ENCODE measurements around the gene PRKD3. TPM values are rescaled to one million over a fixed set of nuclear protein-coding genes. Genes with fewer than 3 reads are reported as not detected.

Gene PRKD3
- total and polyA plus RNA-seq, 4 experiments from 2014 or later = 20.4 to 37.7 (median 28.6) TPM

DNA sequence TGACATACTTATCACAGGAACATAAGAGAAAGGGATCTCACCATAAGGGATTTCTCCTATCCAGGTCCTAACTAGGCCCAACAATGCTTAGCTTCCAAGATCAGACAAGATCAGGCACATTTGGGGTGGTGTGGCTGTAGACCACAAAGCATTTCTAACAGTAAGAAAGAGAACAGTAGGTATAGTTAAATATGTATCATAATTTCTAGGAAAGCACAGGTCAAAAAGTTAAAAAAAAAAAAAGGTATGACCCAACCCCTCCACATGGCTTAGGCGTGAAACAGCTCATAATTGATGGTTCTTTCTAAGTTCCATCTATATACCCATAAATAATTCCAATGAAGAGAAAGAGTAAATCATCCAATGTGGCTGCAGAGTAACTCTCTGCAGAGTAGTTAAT lies 6.9 kb downstream of the PRKD3 start:
- POLR2A ChIA-PET (ENCODE audit: partially characterized antibody) = no interaction called here
- no peaks in the 10 kb centered on the region for H3K36me3 ChIP-seq (ENCODE audit: insufficient read depth, low read length)
- no peaks in the 10 kb centered on the region for H3K27me3 Mint-ChIP-seq
- no peak overlapping the region for H3K27ac Mint-ChIP-seq
- H3K4me1 Mint-ChIP-seq = peaks cover 32 to 72% (median 50%) of the 10 kb centered on the region in 4 donors
- H3K36me3 Mint-ChIP-seq = peaks cover 8 to 14% of the 10 kb centered on the region in 2 donors
- intact Hi-C loops (cut with micrococcal nuclease) = no loop called here
- H3K27ac ChIP-seq (ENCODE audit: low read depth, low read length) = no peak overlapping the region
- H3K9me3 ChIP-seq (ENCODE audit: control insufficient read depth in 1 of 2, low read length in 2 of 2) = no peaks in the 10 kb centered on the region
- H3K4me1 ChIP-seq (ENCODE audit: insufficient read depth, low read length) = peaks cover 18% of the 10 kb centered on the region
- H3K4me3 Mint-ChIP-seq = no peak overlapping the region
- no peaks in the 10 kb centered on the region for H3K27me3 ChIP-seq (ENCODE audit: insufficient read depth, low read length)
- CTCF ChIA-PET (ENCODE audit: partially characterized antibody) = interaction anchor here (1.0 to 1.1 kb wide), 2 partner anchors 78 to 560 kb away, joined by 3 read pairs; no protein-coding TSS in a partner anchor
- DNase-seq = no peak
- no peak overlapping the region for H3K4me3 ChIP-seq (ENCODE audit: low read length in 2 of 2)
- H3K9me3 Mint-ChIP-seq = no peaks in the 10 kb centered on the region

DNA sequence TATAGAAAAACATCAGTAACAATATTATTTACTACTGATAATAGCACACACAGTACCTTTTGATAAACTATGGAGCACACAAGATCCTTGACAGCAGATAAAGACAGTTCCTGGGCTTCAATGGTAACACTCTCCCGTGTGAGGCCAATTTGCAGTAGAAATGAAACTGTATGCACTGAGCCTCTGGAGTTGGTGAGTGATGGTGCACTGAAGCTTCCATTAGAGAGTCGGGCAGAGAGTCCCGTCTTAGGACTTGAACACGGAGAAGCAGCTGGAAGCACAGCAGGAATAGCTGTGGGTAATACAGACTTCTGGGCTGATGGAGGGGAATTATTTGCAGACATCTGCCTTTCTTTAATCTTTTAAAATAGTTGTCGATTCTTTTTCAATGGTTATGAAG lies 8.5 kb downstream of the PRKD3 start:
- ChIA-PET CTCF (ENCODE audit: partially characterized antibody) (no interaction called here), POLR2A (ENCODE audit: partially characterized antibody) (interaction anchor here (3.6 kb wide), 1 partner anchor 8 kb away, joined by 15 read pairs; the partner anchor contains the start of gene PRKD3)
- H3K27ac Mint-ChIP-seq = no peak overlapping the region
- no peak overlapping the region for H3K4me3 ChIP-seq (ENCODE audit: low read length in 2 of 2)
- H3K9me3 Mint-ChIP-seq = no peaks in the 10 kb centered on the region
- no peak for DNase-seq
- intact Hi-C loops (cut with micrococcal nuclease) = no loop called here
- H3K9me3 ChIP-seq (ENCODE audit: control insufficient read depth in 1 of 2, low read length in 2 of 2) = no peaks in the 10 kb centered on the region
- peak overlapping the region in 2 of 8 donors; percentile 22 to 30 for H3K4me3 Mint-ChIP-seq
- H3K4me1 Mint-ChIP-seq = peaks cover 29 to 70% (median 51%) of the 10 kb centered on the region in 4 donors
- H3K36me3 ChIP-seq (ENCODE audit: insufficient read depth, low read length) = no peaks in the 10 kb centered on the region
- H3K27ac ChIP-seq (ENCODE audit: low read depth, low read length) = no peak overlapping the region
- H3K4me1 ChIP-seq (ENCODE audit: insufficient read depth, low read length) = peaks cover 15% of the 10 kb centered on the region
- H3K27me3 Mint-ChIP-seq = no peaks in the 10 kb centered on the region
- H3K36me3 Mint-ChIP-seq = peaks cover 8 to 14% of the 10 kb centered on the region in 2 donors
- H3K27me3 ChIP-seq (ENCODE audit: insufficient read depth, low read length) = no peaks in the 10 kb centered on the region

DNA sequence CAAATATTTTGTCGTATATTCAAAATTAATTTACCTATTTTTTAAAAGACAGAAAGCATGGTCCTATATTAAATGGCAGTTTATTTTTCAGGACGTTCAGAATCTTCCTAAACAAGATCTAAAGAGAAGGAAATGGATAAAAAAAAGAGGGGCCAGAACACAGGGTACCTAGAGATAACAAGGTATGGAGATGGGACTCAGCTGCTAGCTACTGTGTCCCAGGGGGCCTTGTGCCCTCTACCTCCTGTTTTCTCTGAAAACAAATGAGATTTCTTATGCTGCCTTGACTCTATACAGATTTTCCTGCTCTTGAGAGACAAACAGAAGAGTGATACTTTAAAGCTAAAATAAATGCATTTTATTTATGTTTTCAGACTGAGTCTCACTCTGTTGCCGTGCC lies 9.3 kb downstream of the PRKD3 start:
- POLR2A ChIA-PET (ENCODE audit: partially characterized antibody) = interaction anchor here (3.6 kb wide), 1 partner anchor 9 kb away, joined by 15 read pairs; the partner anchor contains the start of gene PRKD3
- no peaks in the 10 kb centered on the region for H3K36me3 ChIP-seq (ENCODE audit: insufficient read depth, low read length)
- intact Hi-C loops (cut with micrococcal nuclease) = no loop called here
- H3K27ac Mint-ChIP-seq = no peak overlapping the region
- no peak overlapping the region for H3K27ac ChIP-seq (ENCODE audit: low read depth, low read length)
- CTCF ChIA-PET (ENCODE audit: partially characterized antibody) = interaction anchor here (1.1 kb wide), 1 partner anchor 8 kb away, joined by 3 read pairs; no protein-coding TSS in a partner anchor
- peaks cover 8 to 14% of the 10 kb centered on the region in 2 donors for H3K36me3 Mint-ChIP-seq
- no peaks in the 10 kb centered on the region for H3K27me3 Mint-ChIP-seq
- DNase-seq = no peak
- H3K9me3 Mint-ChIP-seq = no peaks in the 10 kb centered on the region
- H3K4me1 Mint-ChIP-seq = peaks cover 35 to 76% (median 58%) of the 10 kb centered on the region in 4 donors
- peaks cover 13% of the 10 kb centered on the region for H3K4me1 ChIP-seq (ENCODE audit: insufficient read depth, low read length)
- H3K9me3 ChIP-seq (ENCODE audit: control insufficient read depth in 1 of 2, low read length in 2 of 2) = no peaks in the 10 kb centered on the region
- no peak overlapping the region for H3K4me3 ChIP-seq (ENCODE audit: low read length in 2 of 2)
- H3K4me3 Mint-ChIP-seq = no peak overlapping the region
- no peaks in the 10 kb centered on the region for H3K27me3 ChIP-seq (ENCODE audit: insufficient read depth, low read length)

DNA sequence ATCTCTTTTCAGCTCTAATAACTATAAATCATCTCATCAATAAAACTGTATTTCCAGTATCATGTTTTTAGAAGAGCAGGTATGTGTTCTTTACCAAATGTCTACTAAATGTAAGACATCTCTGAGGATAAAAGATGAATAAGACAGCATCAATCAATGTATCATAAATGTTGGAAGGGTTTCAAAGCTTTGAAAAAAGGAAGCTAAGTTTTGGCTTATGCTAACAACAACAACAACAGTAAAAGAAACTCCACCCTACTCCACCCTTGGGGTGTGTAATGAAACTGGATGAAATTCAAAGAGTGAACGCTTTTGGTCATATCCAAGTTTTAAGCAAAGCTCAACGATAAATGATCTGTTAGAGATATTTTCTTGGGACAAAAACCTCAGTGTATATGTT lies 17.1 kb downstream of the PRKD3 start:
- Mint-ChIP-seq H3K4me1 (peaks cover 20 to 44% (median 32%) of the 10 kb centered on the region in 4 donors), H3K27ac (no peak overlapping the region)
- CTCF ChIA-PET (ENCODE audit: partially characterized antibody) = interaction anchor here (1.0 to 1.2 kb wide), 3 partner anchors 8 to 39 kb away, joined by 3 read pairs; no protein-coding TSS in a partner anchor

DNA sequence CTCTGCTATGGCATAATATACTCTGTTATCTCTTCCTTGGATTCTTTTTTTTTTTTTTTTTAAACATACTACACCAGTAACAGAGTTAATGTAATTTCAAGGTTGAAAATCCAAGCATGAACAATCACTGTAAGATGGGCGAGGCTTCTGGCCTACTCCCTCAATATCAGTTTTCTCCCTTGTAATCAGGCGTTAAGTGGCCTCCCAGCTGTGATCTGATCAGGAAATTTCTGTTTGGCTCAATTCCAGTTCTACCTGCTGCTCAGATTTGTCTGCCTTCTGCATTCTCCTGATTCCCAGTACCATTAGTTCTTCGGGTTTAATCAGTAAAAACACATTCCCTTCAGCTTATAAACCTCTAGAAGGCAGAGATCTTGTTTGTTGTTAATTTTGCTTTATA lies 18.6 kb downstream of the PRKD3 start:
- no peaks in the 10 kb centered on the region for H3K27me3 ChIP-seq (ENCODE audit: insufficient read depth, low read length)
- H3K27ac ChIP-seq (ENCODE audit: low read depth, low read length) = no peak overlapping the region
- H3K27ac Mint-ChIP-seq = peak overlapping the region in 1 of 7 donors; percentile 10
- peaks cover 14 to 39% (median 29%) of the 10 kb centered on the region in 4 donors for H3K4me1 Mint-ChIP-seq
- no peaks in the 10 kb centered on the region for H3K9me3 Mint-ChIP-seq
- H3K36me3 ChIP-seq (ENCODE audit: insufficient read depth, low read length) = no peaks in the 10 kb centered on the region
- POLR2A ChIA-PET (ENCODE audit: partially characterized antibody) = no interaction called here
- H3K36me3 Mint-ChIP-seq = peaks cover 1 to 4% of the 10 kb centered on the region in 2 donors
- CTCF ChIA-PET (ENCODE audit: partially characterized antibody) = no interaction called here
- no peaks in the 10 kb centered on the region for H3K27me3 Mint-ChIP-seq
- H3K9me3 ChIP-seq (ENCODE audit: control insufficient read depth in 1 of 2, low read length in 2 of 2) = no peaks in the 10 kb centered on the region
- no peak overlapping the region for H3K4me3 ChIP-seq (ENCODE audit: low read length in 2 of 2)
- DNase-seq = no peak
- H3K4me3 Mint-ChIP-seq = no peak overlapping the region
- no peaks in the 10 kb centered on the region for H3K4me1 ChIP-seq (ENCODE audit: insufficient read depth, low read length)
- intact Hi-C loops (cut with micrococcal nuclease) = no loop called here

More for the DNA sequence above, 17.1 kb downstream of the PRKD3 start:
- Mint-ChIP-seq H3K4me3 (no peak overlapping the region), H3K27me3 (no peaks in the 10 kb centered on the region), H3K36me3 (peaks cover 1 to 4% of the 10 kb centered on the region in 2 donors), H3K9me3 (no peaks in the 10 kb centered on the region)
- DNase-seq = no peak
- H3K4me1 ChIP-seq (ENCODE audit: insufficient read depth, low read length) = peaks cover 12% of the 10 kb centered on the region
- H3K9me3 ChIP-seq (ENCODE audit: control insufficient read depth in 1 of 2, low read length in 2 of 2) = no peaks in the 10 kb centered on the region
- intact Hi-C loops (cut with micrococcal nuclease) = no loop called here
- POLR2A ChIA-PET (ENCODE audit: partially characterized antibody) = interaction anchor here (0.9 to 2.1 kb wide), 2 partner anchors 15 to 18 kb away, joined by 3 to 4 read pairs; no protein-coding TSS in a partner anchor
- H3K4me3 ChIP-seq (ENCODE audit: low read length in 2 of 2) = no peak overlapping the region
- H3K27me3 ChIP-seq (ENCODE audit: insufficient read depth, low read length) = no peaks in the 10 kb centered on the region
- no peak overlapping the region for H3K27ac ChIP-seq (ENCODE audit: low read depth, low read length)
- H3K36me3 ChIP-seq (ENCODE audit: insufficient read depth, low read length) = no peaks in the 10 kb centered on the region

DNA sequence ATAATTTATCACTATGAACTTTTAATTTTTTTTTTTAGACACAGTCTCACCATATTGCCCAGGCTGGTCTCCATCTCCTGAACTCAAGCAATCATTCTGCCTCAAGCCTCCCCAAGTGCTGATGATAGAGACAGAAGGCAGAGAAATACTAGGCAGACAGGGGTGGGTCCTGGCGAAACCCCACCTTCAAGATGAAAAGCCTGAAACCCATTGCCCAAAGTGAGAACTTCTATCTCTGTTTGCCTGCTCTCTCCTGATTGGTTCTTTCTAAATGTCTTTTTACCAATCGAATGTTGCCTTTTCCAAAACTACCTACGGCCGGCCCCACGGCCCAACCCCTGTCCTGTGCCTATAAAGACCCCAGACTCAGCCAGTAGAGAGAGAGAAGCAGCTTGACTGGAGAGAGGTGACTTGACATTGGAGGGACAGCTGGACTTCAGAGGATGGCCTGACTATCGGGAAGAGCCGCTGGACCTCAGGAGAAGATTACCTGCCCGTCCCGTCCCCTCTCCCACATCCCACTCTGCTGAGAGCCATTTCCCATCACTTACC lies 21.9 kb downstream of the PRKD3 start:
- Mint-ChIP-seq H3K27me3 (no peaks in the 10 kb centered on the region), H3K36me3 (peaks cover 1 to 10% of the 10 kb centered on the region in 2 donors), H3K27ac (no peak overlapping the region), H3K9me3 (no peaks in the 10 kb centered on the region), H3K4me3 (peak overlapping the region in 1 of 8 donors; percentile 36), H3K4me1 (peaks cover 11 to 40% (median 22%) of the 10 kb centered on the region in 4 donors)
- H3K9me3 ChIP-seq (ENCODE audit: control insufficient read depth in 1 of 2, low read length in 2 of 2) = no peaks in the 10 kb centered on the region
- H3K36me3 ChIP-seq (ENCODE audit: insufficient read depth, low read length) = no peaks in the 10 kb centered on the region
- no peaks in the 10 kb centered on the region for H3K27me3 ChIP-seq (ENCODE audit: insufficient read depth, low read length)
- no peak for DNase-seq
- H3K4me1 ChIP-seq (ENCODE audit: insufficient read depth, low read length) = no peaks in the 10 kb centered on the region
- H3K4me3 ChIP-seq (ENCODE audit: low read length in 2 of 2) = no peak overlapping the region
- POLR2A ChIA-PET (ENCODE audit: partially characterized antibody) = no interaction called here
- intact Hi-C loops (cut with micrococcal nuclease) = no loop called here
- CTCF ChIA-PET (ENCODE audit: partially characterized antibody) = no interaction called here
- H3K27ac ChIP-seq (ENCODE audit: low read depth, low read length) = no peak overlapping the region

DNA sequence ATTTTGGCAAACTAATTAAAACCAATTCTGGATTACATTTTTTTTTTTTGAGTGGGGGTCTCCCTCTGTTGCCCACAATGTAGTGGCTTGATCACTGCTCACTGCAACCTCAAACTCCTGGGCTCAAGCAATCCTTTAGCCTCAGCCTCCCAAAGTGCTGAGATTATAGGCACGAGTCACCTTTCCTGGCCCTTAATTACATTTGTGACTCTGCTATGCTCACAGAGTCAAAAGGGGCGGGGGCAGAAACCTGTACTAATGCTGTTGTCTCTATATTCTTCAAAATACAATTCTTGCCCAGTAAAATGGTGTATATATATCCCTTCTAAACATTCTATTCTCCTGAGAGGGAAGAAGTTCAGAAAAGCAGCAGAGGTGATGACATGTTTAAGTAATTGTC lies 23.2 kb downstream of the PRKD3 start:
- H3K4me1 Mint-ChIP-seq = peaks cover 8 to 34% (median 21%) of the 10 kb centered on the region in 4 donors
- H3K4me3 Mint-ChIP-seq = no peak overlapping the region
- H3K27ac Mint-ChIP-seq = no peak overlapping the region
- intact Hi-C loops (cut with micrococcal nuclease) = no loop called here
- Histone ChIP-seq H3K4me1 (ENCODE audit: insufficient read depth, low read length) (no peaks in the 10 kb centered on the region), H3K27me3 (ENCODE audit: insufficient read depth, low read length) (no peaks in the 10 kb centered on the region), H3K9me3 (ENCODE audit: control insufficient read depth in 1 of 2, low read length in 2 of 2) (no peaks in the 10 kb centered on the region), H3K36me3 (ENCODE audit: insufficient read depth, low read length) (no peaks in the 10 kb centered on the region), H3K4me3 (ENCODE audit: low read length in 2 of 2) (no peak overlapping the region), H3K27ac (ENCODE audit: low read depth, low read length) (no peak overlapping the region)
- no peaks in the 10 kb centered on the region for H3K27me3 Mint-ChIP-seq
- CTCF ChIA-PET (ENCODE audit: partially characterized antibody) = interaction anchor here (0.6 kb wide), 1 partner anchor 1136 kb away, joined by 3 read pairs; no protein-coding TSS in a partner anchor
- POLR2A ChIA-PET (ENCODE audit: partially characterized antibody) = interaction anchor here (0.6 to 0.7 kb wide), 2 partner anchors 22 to 30 kb away, joined by 3 to 4 read pairs; no protein-coding TSS in a partner anchor
- peaks cover 1 to 10% of the 10 kb centered on the region in 2 donors for H3K36me3 Mint-ChIP-seq
- no peak for DNase-seq
- no peaks in the 10 kb centered on the region for H3K9me3 Mint-ChIP-seq
